Right lobe of liver (tissue), 4 donors: ENCODE data around the gene MYLK.
A peak's percentile ranks its signal among the peaks of the same experiment; 100 is the strongest.

Experiments
- POLR2A ChIP-seq: fragments of 450-650 bp; IDR thresholded peaks from one replicate; pipeline ENCODE4 v1.6.1; 2017; ENCODE audit warnings: antibody characterized with exemption, mild to moderate bottlenecking
- TF ChIP-seq, protein P1 (sequence below), 4 donors: fragments of 200-600 bp in 3 of 4; fragments of 450-650 bp in 1 of 4; IDR thresholded peaks; one replicate each; pipeline versions ENCODE4 v1.5.1 to v1.8.0; 2016 to 2022; ENCODE audit warnings: antibody characterized with exemption in 4 of 4, mild to moderate bottlenecking in 2 of 4
- donor health status: DM: no; HTN: no; CAD: no.
- donor health status: DM: no; HTN: no; CAD: no.
- donor health status: DM: no; HTN: yes; CAD: no.

DNA sequence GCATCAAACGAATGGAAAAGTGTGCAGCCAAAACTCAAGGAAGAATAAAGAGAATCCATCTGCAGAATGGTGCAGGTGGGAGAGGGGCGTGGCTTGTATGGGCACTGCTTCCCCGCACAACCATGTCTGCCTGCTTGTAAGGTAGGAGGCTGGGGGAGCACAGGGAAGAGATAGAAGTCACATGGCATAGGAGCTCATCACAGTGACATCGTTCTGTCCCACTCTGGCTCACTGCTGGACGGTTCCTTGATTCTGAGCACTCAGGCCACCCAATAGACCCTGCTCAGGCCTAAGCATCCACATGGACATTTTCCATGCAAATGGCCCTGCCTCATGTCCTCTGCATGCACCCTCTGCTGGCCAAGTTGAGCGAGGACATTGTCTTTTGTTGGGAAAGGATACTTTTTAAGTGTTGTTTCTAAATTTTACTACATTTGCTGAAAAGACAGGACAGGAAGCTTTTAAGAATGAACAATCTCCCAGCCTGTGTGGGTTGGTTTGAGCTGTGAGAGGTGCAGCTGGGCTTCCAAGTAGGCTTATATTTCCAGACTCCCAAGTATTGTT lies 3.1 kb downstream of the MYLK start:
- TF ChIP-seq, protein P1, sequence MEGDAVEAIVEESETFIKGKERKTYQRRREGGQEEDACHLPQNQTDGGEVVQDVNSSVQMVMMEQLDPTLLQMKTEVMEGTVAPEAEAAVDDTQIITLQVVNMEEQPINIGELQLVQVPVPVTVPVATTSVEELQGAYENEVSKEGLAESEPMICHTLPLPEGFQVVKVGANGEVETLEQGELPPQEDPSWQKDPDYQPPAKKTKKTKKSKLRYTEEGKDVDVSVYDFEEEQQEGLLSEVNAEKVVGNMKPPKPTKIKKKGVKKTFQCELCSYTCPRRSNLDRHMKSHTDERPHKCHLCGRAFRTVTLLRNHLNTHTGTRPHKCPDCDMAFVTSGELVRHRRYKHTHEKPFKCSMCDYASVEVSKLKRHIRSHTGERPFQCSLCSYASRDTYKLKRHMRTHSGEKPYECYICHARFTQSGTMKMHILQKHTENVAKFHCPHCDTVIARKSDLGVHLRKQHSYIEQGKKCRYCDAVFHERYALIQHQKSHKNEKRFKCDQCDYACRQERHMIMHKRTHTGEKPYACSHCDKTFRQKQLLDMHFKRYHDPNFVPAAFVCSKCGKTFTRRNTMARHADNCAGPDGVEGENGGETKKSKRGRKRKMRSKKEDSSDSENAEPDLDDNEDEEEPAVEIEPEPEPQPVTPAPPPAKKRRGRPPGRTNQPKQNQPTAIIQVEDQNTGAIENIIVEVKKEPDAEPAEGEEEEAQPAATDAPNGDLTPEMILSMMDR (IDR thresholded peaks at IDR 0.05): peak; percentile 45 to 65 (median 50)
- no peak for TF ChIP-seq POLR2A
